GM23248 (cell line): ENCODE results near the gene IL36B. TPM values are rescaled to one million over a fixed set of nuclear protein-coding genes. Genes with fewer than 3 reads are reported as not detected.

Experiments used
- DNase-seq: peaks from one replicate; pipeline ENCODE4 v3.0.0-alpha.2; 2015
- H2AFZ ChIP-seq: fragments of 200-600 bp; sonication (generic); 2 replicates; pipeline ENCODE4 v1.6.1; 2016; ENCODE audit warnings: antibody characterized with exemption
- H3F3A ChIP-seq: fragments of 200-600 bp; sonication (generic); 2 replicates; pipeline ENCODE4 v1.6.1; 2016; ENCODE audit warnings: mild to moderate bottlenecking, antibody characterized with exemption, mixed run types; ENCODE audit not compliant: insufficient read depth
- H3K27ac ChIP-seq: fragments of 200-600 bp; sonication (generic); 2 replicates; pipeline ENCODE4 v1.5.1; 2016; ENCODE audit warnings: mild to moderate bottlenecking
- H3K27me3 ChIP-seq: fragments of 200-600 bp; sonication (generic); replicated peaks from 2 replicates; pipeline ENCODE4 v1.6.1; 2016; ENCODE audit warnings: mild to moderate bottlenecking; ENCODE audit not compliant: insufficient read depth
- H3K36me3 ChIP-seq: fragments of 200-600 bp; sonication (generic); 2 replicates; pipeline ENCODE4 v1.6.1; 2016; ENCODE audit warnings: low read depth, mild to moderate bottlenecking
- H3K4me1 ChIP-seq: fragments of 200-600 bp; sonication (generic); 2 replicates; pipeline ENCODE4 v1.6.1; 2016; ENCODE audit warnings: mild to moderate bottlenecking; ENCODE audit not compliant: insufficient read depth
- H3K4me2 ChIP-seq: fragments of 200-600 bp; sonication (generic); one replicate; pipeline ENCODE4 v1.6.1; 2016; ENCODE audit warnings: mild to moderate bottlenecking; ENCODE audit not compliant: unreplicated experiment
- H3K4me3 ChIP-seq: fragments of 200-600 bp; sonication (generic); 2 replicates; pipeline ENCODE4 v1.5.1; 2016; ENCODE audit warnings: mild to moderate bottlenecking
- H3K79me2 ChIP-seq: fragments of 200-600 bp; sonication (generic); 2 replicates; pipeline ENCODE4 v1.6.1; 2016; ENCODE audit warnings: mild to moderate bottlenecking; ENCODE audit not compliant: insufficient read depth
- H3K9ac ChIP-seq: fragments of 200-600 bp; sonication (generic); 2 replicates; pipeline ENCODE4 v1.6.1; 2016; ENCODE audit warnings: mild to moderate bottlenecking
- H3K9me2 ChIP-seq: fragments of 200-600 bp; sonication (generic); 2 replicates; pipeline ENCODE4 v1.6.1; 2016; ENCODE audit warnings: mixed run types, mild to moderate bottlenecking, moderate library complexity; ENCODE audit not compliant: insufficient read depth
- H3K9me3 ChIP-seq: fragments of 200-600 bp; sonication (generic); one replicate; pipeline ENCODE4 v1.6.1; 2017; ENCODE audit warnings: low read depth
- H4K20me1 ChIP-seq: fragments of 200-600 bp; sonication (generic); 2 replicates; pipeline ENCODE4 v1.6.0; 2016; ENCODE audit not compliant: insufficient read depth
- EZH2 ChIP-seq: fragments of 200-600 bp; sonication (generic); IDR thresholded peaks from 2 replicates; pipeline ENCODE4 v1.6.1; 2018; ENCODE audit warnings: antibody characterized with exemption, mild to moderate bottlenecking; ENCODE audit not compliant: insufficient read depth, poor library complexity, severe bottlenecking
- EZH2phosphoT487 ChIP-seq: fragments of 200-600 bp; sonication (generic); IDR thresholded peaks from 2 replicates; pipeline ENCODE4 v1.6.1; 2018; ENCODE audit warnings: antibody characterized with exemption, moderate library complexity, mild to moderate bottlenecking, low read depth; ENCODE audit not compliant: insufficient read depth
- WGBS, 2 experiments: methylation state at CpG; one replicate each; pipeline ENCODE4 v1.1.6; 2015 to 2017; ENCODE audit warnings: low lambda C conversion rate in 2 of 2, low coverage in 1 of 2; ENCODE audit errors: missing lambda C conversion rate in 2 of 2; 5-methylcytosine and 5-hydroxymethylcytosine counted together
- in situ Hi-C: fragments of 300-500 bp; cut with MboI; formaldehyde crosslinking; loops from 2 replicates; pipeline ENCODE4 v1.15.0; 2020
- polyA plus RNA-seq: library from polyadenylated mRNA; unstranded; fragments of >200 nt; fragmentation: Nextera tagmentation; extraction: Ambion mirVana; gene quantifications from 2 replicates; pipeline ENCODE4 v1.2.1, GENCODE V29; 2016
- total RNA-seq: library from RNA; depleted of rRNA; stranded (reverse); fragments of >200 nt; shearing (Covaris generic); gene quantifications from 2 replicates; pipeline ENCODE4 v1.2.3, GENCODE V29; 2014

Gene IL36B
- total and polyA plus RNA-seq, 2 experiments from 2014 or later = not detected

DNA sequence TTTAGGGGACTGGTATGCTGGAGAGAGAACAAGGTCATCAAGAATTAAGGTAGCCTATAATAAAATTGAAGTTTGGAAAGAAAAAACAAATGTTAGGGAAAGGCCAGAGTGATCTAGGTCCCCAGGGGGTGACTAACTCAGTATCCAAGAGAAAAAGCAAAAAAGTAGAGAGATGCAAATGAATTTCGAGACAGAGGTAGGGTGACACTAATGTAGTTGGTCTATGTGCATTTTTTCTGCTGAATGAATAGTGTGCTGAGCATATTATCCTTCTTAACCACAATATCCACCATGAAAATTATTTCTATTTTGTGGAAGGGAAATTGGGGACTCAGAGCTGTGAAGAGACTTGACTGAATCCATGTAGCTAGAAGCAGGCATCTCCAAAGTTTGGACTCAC is 37.6 kb downstream of the IL36B start:
- Histone ChIP-seq H3K9me3 (no peaks in the 10 kb centered on the region), H3K4me1 (peaks cover 13% of the 10 kb centered on the region; the same call in 1 of the 2 replicates), H3K9me2 (no peaks in the 10 kb centered on the region), H3F3A (peaks cover 14% of the 10 kb centered on the region; the same call in 1 of the 2 replicates), H3K4me3 (no peak overlapping the region), H3K27me3 (peaks cover 19% of the 10 kb centered on the region; the same call in 1 of the 2 replicates), H3K4me2 (no peak overlapping the region), H2AFZ (no peak overlapping the region), H3K9ac (no peak overlapping the region), H4K20me1 (no peaks in the 10 kb centered on the region), H3K36me3 (no peaks in the 10 kb centered on the region), H3K79me2 (no peaks in the 10 kb centered on the region), H3K27ac (no peak overlapping the region)
- in situ Hi-C loops = no loop called here
- TF ChIP-seq EZH2phosphoT487 = no peak
- TF ChIP-seq EZH2 = no peak
- no peak for DNase-seq
- WGBS, 2 experiments = 15 to 19% methylated on average over 1 of the region's 1 CpG

DNA sequence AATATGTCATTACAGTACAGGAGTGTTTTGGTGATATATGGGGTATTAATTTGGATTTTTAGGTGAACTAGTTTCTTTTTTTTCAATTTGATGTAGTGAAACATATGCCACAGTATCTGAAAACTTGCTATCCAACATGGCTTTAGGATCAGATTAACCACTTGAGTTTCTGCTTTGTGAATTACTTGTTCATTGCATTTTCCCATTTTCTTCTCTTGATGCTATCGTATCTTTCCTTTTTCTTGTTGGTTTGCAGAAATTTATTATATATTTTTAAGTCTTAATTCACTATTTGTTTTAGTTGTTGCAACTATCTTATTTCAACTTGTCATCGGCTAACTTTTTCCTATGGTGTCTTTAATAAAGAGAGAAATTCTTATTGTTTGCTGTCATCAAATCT is 38.6 kb downstream of the IL36B start:
- H3K79me2 ChIP-seq = no peaks in the 10 kb centered on the region
- in situ Hi-C loops = no loop called here
- no peaks in the 10 kb centered on the region for H3K9me3 ChIP-seq
- no peak for DNase-seq
- H3K27me3 ChIP-seq = peaks cover 19% of the 10 kb centered on the region; the same call in 1 of the 2 replicates
- no peaks in the 10 kb centered on the region for H3K36me3 ChIP-seq
- WGBS, 2 experiments = 60 to 65% methylated on average over 2 of the region's 2 CpGs
- no peaks in the 10 kb centered on the region for H4K20me1 ChIP-seq
- no peak overlapping the region for H3K4me3 ChIP-seq
- H3K9me2 ChIP-seq = no peaks in the 10 kb centered on the region
- TF ChIP-seq EZH2phosphoT487 (no peak), EZH2 (no peak)
- H3F3A ChIP-seq = peaks cover 18% of the 10 kb centered on the region; the same call in 1 of the 2 replicates
- H3K27ac ChIP-seq = no peak overlapping the region
- H2AFZ ChIP-seq = no peak overlapping the region
- H3K4me2 ChIP-seq = no peak overlapping the region
- H3K4me1 ChIP-seq = peaks cover 16% of the 10 kb centered on the region; the same call in 1 of the 2 replicates
- H3K9ac ChIP-seq = no peak overlapping the region

DNA sequence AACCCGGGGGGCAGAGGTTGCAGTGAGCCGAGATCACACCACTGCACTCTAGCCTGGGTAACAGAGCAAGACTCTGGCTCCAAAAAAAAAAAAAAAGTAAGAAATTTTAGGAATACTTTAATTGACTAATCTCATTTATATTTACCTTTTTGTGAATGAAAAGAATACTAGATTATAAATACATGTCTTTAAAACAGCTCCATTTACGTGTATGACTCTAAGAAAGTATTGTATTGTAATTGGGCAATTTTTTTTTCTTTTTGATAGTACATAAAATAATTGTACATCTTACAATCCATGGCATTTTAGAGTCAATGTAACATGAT is 39.4 kb downstream of the IL36B start:
- no peak overlapping the region for H3K27ac ChIP-seq
- WGBS, 2 experiments = 34 to 44% methylated on average over 3 of the region's 3 CpGs
- no peaks in the 10 kb centered on the region for H3K36me3 ChIP-seq
- no peaks in the 10 kb centered on the region for H3K79me2 ChIP-seq
- H3K4me2 ChIP-seq = no peak overlapping the region
- peaks cover 16% of the 10 kb centered on the region; the same call in 1 of the 2 replicates for H3K4me1 ChIP-seq
- TF ChIP-seq EZH2phosphoT487 = no peak
- no peak for TF ChIP-seq EZH2
- H3K9me3 ChIP-seq = no peaks in the 10 kb centered on the region
- H3K27me3 ChIP-seq = peaks cover 11% of the 10 kb centered on the region; the same call in 1 of the 2 replicates
- H2AFZ ChIP-seq = no peak overlapping the region
- in situ Hi-C loops = no loop called here
- DNase-seq = no peak
- H3K9me2 ChIP-seq = no peaks in the 10 kb centered on the region
- no peak overlapping the region for H3K9ac ChIP-seq
- H3F3A ChIP-seq = peaks cover 18% of the 10 kb centered on the region; the same call in 1 of the 2 replicates
- no peaks in the 10 kb centered on the region for H4K20me1 ChIP-seq
- H3K4me3 ChIP-seq = no peak overlapping the region

DNA sequence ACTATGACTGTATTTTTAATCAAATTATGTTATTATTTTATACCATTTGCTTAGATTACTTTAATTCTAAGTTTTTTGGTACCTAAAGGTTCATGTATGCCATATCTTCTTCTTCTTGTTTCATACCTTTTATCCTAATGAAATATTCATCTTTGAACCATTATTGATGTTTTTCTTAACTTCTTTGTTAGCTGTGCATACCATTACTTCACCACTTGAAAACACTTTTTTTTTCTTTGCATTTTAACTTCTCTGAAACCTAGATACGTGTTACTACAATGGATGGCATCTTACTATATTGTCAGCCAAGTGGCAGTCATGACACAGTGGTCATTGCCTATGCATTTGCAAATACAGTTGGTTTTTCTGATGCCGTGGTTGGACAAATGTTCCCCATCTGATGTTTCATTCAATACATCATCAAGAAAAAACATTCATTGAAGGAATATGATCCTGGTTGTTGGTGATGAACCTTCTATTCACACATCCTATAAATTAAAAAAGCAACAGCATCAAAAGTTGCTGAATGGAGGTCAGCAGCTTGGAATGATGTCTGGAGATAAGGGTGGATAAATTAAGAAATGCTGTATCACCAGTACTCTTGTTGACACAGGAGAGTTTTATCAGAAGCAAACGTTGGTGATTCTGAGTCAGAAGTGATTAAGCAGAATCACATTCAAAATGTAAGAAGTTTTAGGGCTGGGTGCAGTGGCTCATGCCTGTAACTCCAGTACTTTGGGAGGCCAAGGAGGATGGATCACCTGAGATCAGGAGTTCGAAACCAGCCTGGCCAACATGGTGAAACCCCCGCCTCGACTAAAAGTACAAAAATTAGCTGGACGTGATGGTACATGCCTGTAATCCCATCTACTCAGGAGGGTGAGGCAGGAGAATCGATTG is 40.0 kb downstream of the IL36B start:
- Histone ChIP-seq H2AFZ (no peak overlapping the region), H4K20me1 (no peaks in the 10 kb centered on the region), H3K27ac (no peak overlapping the region), H3K9me3 (no peaks in the 10 kb centered on the region), H3K36me3 (no peaks in the 10 kb centered on the region), H3K9me2 (no peaks in the 10 kb centered on the region), H3K4me3 (no peak overlapping the region), H3K4me1 (peaks cover 16% of the 10 kb centered on the region; the same call in 1 of the 2 replicates), H3K4me2 (no peak overlapping the region), H3K79me2 (no peaks in the 10 kb centered on the region), H3F3A (peaks cover 18% of the 10 kb centered on the region; the same call in 1 of the 2 replicates), H3K9ac (no peak overlapping the region), H3K27me3 (peaks cover 8% of the 10 kb centered on the region; the same call in 1 of the 2 replicates)
- no peak for TF ChIP-seq EZH2phosphoT487
- TF ChIP-seq EZH2 = no peak
- peak; percentile 48 for DNase-seq
- WGBS, 2 experiments = 36 to 46% methylated on average over 8 of the region's 8 CpGs
- in situ Hi-C loops = no loop called here
